ENCODE results near the gene DCDC2C.

- TF ChIP-seq, protein P1, sequence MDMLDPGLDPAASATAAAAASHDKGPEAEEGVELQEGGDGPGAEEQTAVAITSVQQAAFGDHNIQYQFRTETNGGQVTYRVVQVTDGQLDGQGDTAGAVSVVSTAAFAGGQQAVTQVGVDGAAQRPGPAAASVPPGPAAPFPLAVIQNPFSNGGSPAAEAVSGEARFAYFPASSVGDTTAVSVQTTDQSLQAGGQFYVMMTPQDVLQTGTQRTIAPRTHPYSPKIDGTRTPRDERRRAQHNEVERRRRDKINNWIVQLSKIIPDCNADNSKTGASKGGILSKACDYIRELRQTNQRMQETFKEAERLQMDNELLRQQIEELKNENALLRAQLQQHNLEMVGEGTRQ (CRISPR knock-in tag; IDR thresholded peaks at IDR 0.05): no peak
- no peak for TF ChIP-seq RELA (CRISPR knock-in tag; IDR thresholded peaks at IDR 0.05; ENCODE audit: borderline replicate concordance)
- TF ChIP-seq, protein P2, sequence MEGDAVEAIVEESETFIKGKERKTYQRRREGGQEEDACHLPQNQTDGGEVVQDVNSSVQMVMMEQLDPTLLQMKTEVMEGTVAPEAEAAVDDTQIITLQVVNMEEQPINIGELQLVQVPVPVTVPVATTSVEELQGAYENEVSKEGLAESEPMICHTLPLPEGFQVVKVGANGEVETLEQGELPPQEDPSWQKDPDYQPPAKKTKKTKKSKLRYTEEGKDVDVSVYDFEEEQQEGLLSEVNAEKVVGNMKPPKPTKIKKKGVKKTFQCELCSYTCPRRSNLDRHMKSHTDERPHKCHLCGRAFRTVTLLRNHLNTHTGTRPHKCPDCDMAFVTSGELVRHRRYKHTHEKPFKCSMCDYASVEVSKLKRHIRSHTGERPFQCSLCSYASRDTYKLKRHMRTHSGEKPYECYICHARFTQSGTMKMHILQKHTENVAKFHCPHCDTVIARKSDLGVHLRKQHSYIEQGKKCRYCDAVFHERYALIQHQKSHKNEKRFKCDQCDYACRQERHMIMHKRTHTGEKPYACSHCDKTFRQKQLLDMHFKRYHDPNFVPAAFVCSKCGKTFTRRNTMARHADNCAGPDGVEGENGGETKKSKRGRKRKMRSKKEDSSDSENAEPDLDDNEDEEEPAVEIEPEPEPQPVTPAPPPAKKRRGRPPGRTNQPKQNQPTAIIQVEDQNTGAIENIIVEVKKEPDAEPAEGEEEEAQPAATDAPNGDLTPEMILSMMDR (IDR thresholded peaks at IDR 0.05): no peak
- TF ChIP-seq, protein P3, sequence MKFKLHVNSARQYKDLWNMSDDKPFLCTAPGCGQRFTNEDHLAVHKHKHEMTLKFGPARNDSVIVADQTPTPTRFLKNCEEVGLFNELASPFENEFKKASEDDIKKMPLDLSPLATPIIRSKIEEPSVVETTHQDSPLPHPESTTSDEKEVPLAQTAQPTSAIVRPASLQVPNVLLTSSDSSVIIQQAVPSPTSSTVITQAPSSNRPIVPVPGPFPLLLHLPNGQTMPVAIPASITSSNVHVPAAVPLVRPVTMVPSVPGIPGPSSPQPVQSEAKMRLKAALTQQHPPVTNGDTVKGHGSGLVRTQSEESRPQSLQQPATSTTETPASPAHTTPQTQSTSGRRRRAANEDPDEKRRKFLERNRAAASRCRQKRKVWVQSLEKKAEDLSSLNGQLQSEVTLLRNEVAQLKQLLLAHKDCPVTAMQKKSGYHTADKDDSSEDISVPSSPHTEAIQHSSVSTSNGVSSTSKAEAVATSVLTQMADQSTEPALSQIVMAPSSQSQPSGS (CRISPR knock-in tag; IDR thresholded peaks at IDR 0.05; ENCODE audit: borderline replicate concordance, low read depth): no peak
Observed at GRCh38 chr2:3895021-3895420, 191.6 kb downstream of the DCDC2C start.

All from WTC11 (cell line).